ENCODE data around the gene TMEM72. TPM values are rescaled to one million over a fixed set of nuclear protein-coding genes. Genes with fewer than 3 reads are reported as not detected.

The TMEM72 gene
- total and polyA plus RNA-seq, 3 donors from 2014 or later = 1.5 to 8.7 (median 3.0) TPM

GRCh38 chr10:44937196-44938005 is 26.3 kb downstream of the TMEM72 start:
- Histone ChIP-seq H3K9me3 (no peaks in the 10 kb centered on the region), H3K4me1 (peaks cover 10% of the 10 kb centered on the region), H3K4me3 (no peak overlapping the region), H3K27me3 (no peaks in the 10 kb centered on the region), H3K27ac (no peak overlapping the region), H3K36me3 (ENCODE audit: low read depth, missing control alignments) (no peaks in the 10 kb centered on the region)
- TF ChIP-seq POLR2A (IDR thresholded peaks at IDR 0.05) (no peak), CTCF (IDR thresholded peaks at IDR 0.05) (no peak)
- 86 to 88% methylated on average over 9 of the region's 9 CpGs for WGBS, 2 donors
- intact Hi-C loops (cut with DNase I; ENCODE audit: low total_unique reads) = no loop called here
- DNase-seq = no peak

GRCh38 chr10:44938956-44939355 is 27.8 kb downstream of the TMEM72 start:
- H3K27me3 ChIP-seq = no peaks in the 10 kb centered on the region
- intact Hi-C loops (cut with DNase I; ENCODE audit: low total_unique reads) = no loop called here
- H3K9me3 ChIP-seq = no peaks in the 10 kb centered on the region
- no peaks in the 10 kb centered on the region for H3K36me3 ChIP-seq (ENCODE audit: low read depth, missing control alignments)
- WGBS, 2 donors = 96% methylated on average over 7 of the region's 7 CpGs
- H3K4me1 ChIP-seq = peaks cover 10% of the 10 kb centered on the region
- TF ChIP-seq POLR2A (IDR thresholded peaks at IDR 0.05) = no peak
- no peak for TF ChIP-seq CTCF (IDR thresholded peaks at IDR 0.05)
- H3K27ac ChIP-seq = no peak overlapping the region
- H3K4me3 ChIP-seq = no peak overlapping the region
- DNase-seq = no peak

DNA sequence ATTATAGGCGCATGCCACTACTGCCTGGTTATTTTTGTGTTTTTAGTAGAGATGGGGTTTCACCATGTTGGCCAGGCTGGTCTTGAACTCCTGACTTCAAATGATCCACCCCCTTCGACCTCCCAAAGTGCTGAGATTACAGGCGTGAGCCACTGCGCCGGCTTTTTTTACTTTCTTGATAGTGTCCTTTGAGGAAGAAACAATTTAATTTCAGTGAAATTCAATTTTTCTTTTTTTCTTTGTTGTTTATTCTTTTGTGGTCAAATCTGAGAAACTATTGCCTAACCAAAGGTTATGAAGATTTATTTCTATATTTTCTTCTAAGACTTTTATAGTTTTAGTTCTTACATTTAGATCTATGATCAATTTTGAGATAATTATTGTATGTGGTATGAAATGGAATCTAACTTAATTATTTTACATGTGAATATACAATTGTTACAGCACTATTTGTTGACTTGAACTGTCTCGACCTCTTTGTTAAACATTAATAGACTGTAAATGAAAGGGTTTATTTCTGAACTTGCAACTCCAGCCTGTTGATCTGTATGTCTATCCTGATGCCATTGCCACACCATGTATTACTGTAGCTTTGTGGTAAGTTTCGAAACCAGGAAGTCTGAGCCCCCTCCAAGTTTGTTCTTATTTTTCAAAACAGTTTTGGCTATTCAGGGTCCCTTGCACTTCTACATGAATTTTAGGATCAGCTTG is 28.7 kb downstream of the TMEM72 start:
- Histone ChIP-seq H3K9me3 (no peaks in the 10 kb centered on the region), H3K4me1 (peaks cover 10% of the 10 kb centered on the region), H3K36me3 (ENCODE audit: low read depth, missing control alignments) (no peaks in the 10 kb centered on the region), H3K4me3 (no peak overlapping the region), H3K27me3 (no peaks in the 10 kb centered on the region), H3K27ac (no peak overlapping the region)
- no peak for DNase-seq
- TF ChIP-seq CTCF (IDR thresholded peaks at IDR 0.05) (no peak), POLR2A (IDR thresholded peaks at IDR 0.05) (no peak)
- WGBS, 2 donors = 92 to 95% methylated on average over 7 of the region's 7 CpGs
- intact Hi-C loops (cut with DNase I; ENCODE audit: low total_unique reads) = no loop called here

DNA sequence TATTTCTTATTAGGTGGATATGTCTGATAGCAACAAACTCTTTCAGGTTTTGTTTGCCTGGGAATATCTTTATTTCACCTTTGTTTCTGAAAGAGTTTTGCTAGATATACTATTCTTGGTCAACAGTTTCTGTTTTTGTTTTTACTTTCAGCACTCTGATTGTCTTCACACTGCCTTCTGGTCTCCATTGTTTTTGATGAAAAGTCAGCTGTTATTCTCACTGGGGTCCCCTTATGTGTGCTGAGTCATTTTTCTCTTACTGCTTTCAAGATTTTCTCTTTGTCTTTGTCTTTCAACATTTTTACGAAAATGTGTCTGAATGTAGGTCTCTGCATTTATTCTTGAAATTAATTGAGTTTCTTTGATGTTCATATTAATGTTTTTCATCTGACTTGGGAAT is 33.2 kb downstream of the TMEM72 start:
- no peaks in the 10 kb centered on the region for H3K27me3 ChIP-seq
- TF ChIP-seq CTCF (IDR thresholded peaks at IDR 0.05) (no peak), POLR2A (IDR thresholded peaks at IDR 0.05) (no peak)
- no peaks in the 10 kb centered on the region for H3K36me3 ChIP-seq (ENCODE audit: low read depth, missing control alignments)
- 0 to 40% methylated on average over 1 of the region's 1 CpG for WGBS, 2 donors
- H3K4me1 ChIP-seq = no peaks in the 10 kb centered on the region
- intact Hi-C loops (cut with DNase I; ENCODE audit: low total_unique reads) = no loop called here
- H3K27ac ChIP-seq = no peak overlapping the region
- no peaks in the 10 kb centered on the region for H3K9me3 ChIP-seq
- DNase-seq = no peak
- H3K4me3 ChIP-seq = no peak overlapping the region

Data from testis (tissue), 3 donors.